GM12878 (cell line): ENCODE results near the gene ISG15. TPM values are rescaled to one million over a fixed set of nuclear protein-coding genes. Genes with fewer than 3 reads are reported as not detected.

ENCODE experiments used
- ATAC-seq: fragments of 200-7000 bp; cut with Tn5 transposase; 3 replicates; pipeline ENCODE4 v1.9.1; 2020; ENCODE audit warnings: mild to moderate bottlenecking, moderate library complexity
- BruUV-seq: library from RNA; stranded (reverse); fragments of 400-500 nt; replicated peaks from 2 replicates; lab custom pipeline; 2021; lab: Mats Ljungman, UMichigan
- CTCF ChIA-PET: fragments of 300-600 bp; sonication (Branson Sonifier 250); formaldehyde crosslinking; extraction: SDS; loops from one replicate; lab custom pipeline; 2021; ENCODE audit warnings: inconsistent platforms; lab: Yijun Ruan, JAX
- POLR2A ChIA-PET: fragments of 350-600 bp; formaldehyde crosslinking; extraction: SDS; loops from one replicate; lab custom pipeline; 2021; ENCODE audit warnings: inconsistent platforms; lab: Charles Lee
- RAD21 ChIA-PET: fragments of 300-600 bp; sonication (Branson Sonifier 250); formaldehyde crosslinking; loops from one replicate; lab custom pipeline; 2023; ENCODE audit warnings: antibody characterized with exemption; ENCODE audit not compliant: unreplicated experiment; lab: Charles Lee
- SMC1A ChIA-PET: fragments of 300-600 bp; sonication (Branson Sonifier 250); formaldehyde crosslinking; loops from one replicate; lab custom pipeline; 2023; ENCODE audit not compliant: unreplicated experiment, uncharacterized antibody; lab: Charles Lee
- DNase-seq: peaks from one replicate; pipeline ENCODE4 v3.0.0-alpha.2; 2011; ENCODE audit warnings: low read depth, low spot score
- FAIRE-seq: peaks from 3 replicates; lab custom pipeline; 2011; peaks lifted over from hg19 to GRCh38; lab: Jason Lieb, UNC
- H2AFZ ChIP-seq: 2 replicates; pipeline ENCODE4 v1.6.0; 2011; ENCODE audit warnings: low read depth, low read length, control low read depth; ENCODE audit not compliant: control insufficient read depth
- H3K27ac ChIP-seq: 2 replicates; pipeline ENCODE4 v1.5.1; 2011; ENCODE audit warnings: control low read depth; ENCODE audit not compliant: control insufficient read depth, insufficient read depth
- H3K27me3 ChIP-seq, 2 experiments: replicated peaks in 1 of 2; 2 replicates each; pipeline versions ENCODE4 v1.6.0 to v1.6.1; 2011; ENCODE audit warnings: low read length in 1 of 2; ENCODE audit not compliant: control insufficient read depth in 2 of 2, insufficient read depth in 2 of 2
- H3K36me3 ChIP-seq, 2 experiments: 2 replicates each; pipeline ENCODE4 v1.5.1; 2011; ENCODE audit warnings: low read length in 1 of 2; ENCODE audit not compliant: control insufficient read depth in 2 of 2, insufficient read depth in 2 of 2
- H3K4me1 ChIP-seq: 2 replicates; pipeline ENCODE4 v1.6.1; 2011; ENCODE audit warnings: mild to moderate bottlenecking, low read length, moderate library complexity, mixed read lengths; ENCODE audit not compliant: control insufficient read depth, insufficient read depth
- H3K4me2 ChIP-seq: 2 replicates; pipeline ENCODE4 v1.6.0; 2011; ENCODE audit warnings: control low read depth; ENCODE audit not compliant: control insufficient read depth, insufficient read depth
- H3K4me3 ChIP-seq: fragments of 200-600 bp; sonication (generic); 2 replicates; pipeline ENCODE4 v1.5.1; 2016
- H3K79me2 ChIP-seq: 2 replicates; pipeline ENCODE4 v1.6.0; 2011; ENCODE audit warnings: low read length; ENCODE audit not compliant: control insufficient read depth, insufficient read depth
- H3K9ac ChIP-seq: 2 replicates; pipeline ENCODE4 v1.8.0; 2011; ENCODE audit warnings: low read length, control low read depth, mixed read lengths; ENCODE audit not compliant: control insufficient read depth, insufficient read depth
- H3K9me3 ChIP-seq: replicated peaks from 3 replicates; pipeline ENCODE4 v1.5.1; 2011; ENCODE audit warnings: mild to moderate bottlenecking, low read length; ENCODE audit not compliant: control insufficient read depth, insufficient read depth
- H4K20me1 ChIP-seq: 2 replicates; pipeline ENCODE4 v1.6.0; 2011; ENCODE audit not compliant: control insufficient read depth, insufficient read depth
- ATF7 ChIP-seq: fragments of 450-650 bp; IDR thresholded peaks from 2 replicates; pipeline ENCODE4 v1.6.1; 2016; ENCODE audit warnings: low read depth, mild to moderate bottlenecking
- BACH1 ChIP-seq: fragments of 450-650 bp; IDR thresholded peaks from 2 replicates; pipeline ENCODE4 v1.6.1; 2017; ENCODE audit warnings: mild to moderate bottlenecking, borderline replicate concordance
- EP300 ChIP-seq, 2 experiments: fragments of 150-350 bp in 1 of 2; IDR thresholded peaks; 2 replicates each; pipeline ENCODE4 v1.6.1; 2011 to 2012; ENCODE audit warnings: low read depth in 2 of 2, low read length in 2 of 2, borderline replicate concordance in 1 of 2, improper control_type of control experiment in 1 of 2, inconsistent platforms in 1 of 2; ENCODE audit not compliant: control insufficient read depth in 1 of 2
- IKZF1 ChIP-seq: fragments of 450-650 bp; conservative IDR thresholded peaks from 2 replicates; pipeline ENCODE4 v1.6.1; 2017; ENCODE audit warnings: antibody characterized with exemption, mild to moderate bottlenecking
- IKZF2 ChIP-seq, 2 experiments: fragments of 450-650 bp; IDR thresholded peaks; 2 replicates each; pipeline ENCODE4 v1.6.1; 2017; ENCODE audit warnings: mild to moderate bottlenecking in 2 of 2, moderate library complexity in 2 of 2
- RBBP5 ChIP-seq: fragments of 200-600 bp; sonication (generic); conservative IDR thresholded peaks from 2 replicates; pipeline ENCODE4 v1.6.1; 2016
- SMARCA5 ChIP-seq: fragments of 450-650 bp; IDR thresholded peaks from 2 replicates; pipeline ENCODE4 v1.6.1; 2017; ENCODE audit warnings: mild to moderate bottlenecking
- SPI1 ChIP-seq: IDR thresholded peaks from 2 replicates; pipeline ENCODE4 v1.6.1; 2011; ENCODE audit warnings: low read depth, mild to moderate bottlenecking, low read length, moderate library complexity, borderline replicate concordance; ENCODE audit not compliant: insufficient read depth
- SREBF2 ChIP-seq: IDR thresholded peaks from 2 replicates; pipeline ENCODE4 v1.6.1; 2012; ENCODE audit warnings: mild to moderate bottlenecking, low read length
- TCF12 ChIP-seq: IDR thresholded peaks from 2 replicates; pipeline ENCODE4 v1.6.1; 2011; ENCODE audit warnings: low read depth, mild to moderate bottlenecking, low read length
- WRNIP1 ChIP-seq: IDR thresholded peaks from 2 replicates; pipeline ENCODE4 v1.6.1; 2011; ENCODE audit warnings: low read depth, low read length, improper control_type of control experiment, borderline replicate concordance
- ZNF207 ChIP-seq: fragments of 450-650 bp; IDR thresholded peaks from 2 replicates; pipeline ENCODE4 v1.6.1; 2014; ENCODE audit warnings: antibody characterized with exemption, mild to moderate bottlenecking, borderline replicate concordance
- ZNF622 ChIP-seq: fragments of 450-650 bp; IDR thresholded peaks from 2 replicates; pipeline ENCODE4 v1.6.1; 2017; ENCODE audit warnings: mild to moderate bottlenecking, inconsistent platforms
- WGBS: methylation state at CpG from one replicate; pipeline ENCODE4 v1.1.6; 2016; ENCODE audit warnings: low lambda C conversion rate; ENCODE audit not compliant: insufficient replicate concordance, insufficient coverage; ENCODE audit errors: missing lambda C conversion rate; 5-methylcytosine and 5-hydroxymethylcytosine counted together
- in situ Hi-C: fragments of 300-500 bp; cut with MboI; formaldehyde crosslinking; loops from 9 replicates; pipeline ENCODE4 v1.14.3; 2018; ENCODE audit warnings: mixed read lengths
- intact Hi-C: fragments of 100-400 bp; cut with micrococcal nuclease; formaldehyde crosslinking; loops from one replicate; pipeline ENCODE4 v1.14.2; 2022; ENCODE audit not compliant: unreplicated experiment
- polyA plus RNA-seq, 11 experiments: library from polyadenylated mRNA; depleted of rRNA in 4 of 11; unstranded in 6 of 11; stranded (reverse) in 5 of 11; fragments of >200 nt; fragmentation: Nextera tagmentation in 4 of 11; fragmentation: Illumina TruSeq in 1 of 11; extraction: Ambion mirVana in 4 of 11; extraction: Trizol in 1 of 11; gene quantifications; 1 replicate in 1 of 11; 2 replicates in 10 of 11; pipeline versions ENCODE4 v1.2.1 to v1.2.3, GENCODE V29; 2011 to 2016; ENCODE audit warnings: inconsistent platforms in 2 of 11, missing spikeins in 2 of 11, low read depth in 1 of 11
- total RNA-seq, 4 experiments: library from RNA; depleted of rRNA in 3 of 4; stranded (reverse); fragments of >200 nt in 3 of 4; fragmentation: Illumina TruSeq in 1 of 4; extraction: Trizol in 1 of 4; gene quantifications; 2 replicates each; pipeline versions ENCODE4 v1.2.1 to v1.2.3, GENCODE V29; 2013 to 2021
- TF ChIP-seq, protein P1 (sequence below): IDR thresholded peaks from 2 replicates; pipeline ENCODE4 v1.6.1; 2012; ENCODE audit warnings: low read depth, low read length, improper control_type of control experiment
- TF ChIP-seq, protein P2 (sequence below): IDR thresholded peaks from 2 replicates; pipeline ENCODE4 v1.6.1; 2012; ENCODE audit warnings: improper control_type of control experiment, low read depth, low read length; ENCODE audit not compliant: insufficient replicate concordance

The ISG15 gene
- total and polyA plus RNA-seq, 10 of the 15 experiments (the other 5 are each of a cell fraction or from before 2014, with no cell fraction given) = 7.8 to 384 (median 274) TPM

DNA sequence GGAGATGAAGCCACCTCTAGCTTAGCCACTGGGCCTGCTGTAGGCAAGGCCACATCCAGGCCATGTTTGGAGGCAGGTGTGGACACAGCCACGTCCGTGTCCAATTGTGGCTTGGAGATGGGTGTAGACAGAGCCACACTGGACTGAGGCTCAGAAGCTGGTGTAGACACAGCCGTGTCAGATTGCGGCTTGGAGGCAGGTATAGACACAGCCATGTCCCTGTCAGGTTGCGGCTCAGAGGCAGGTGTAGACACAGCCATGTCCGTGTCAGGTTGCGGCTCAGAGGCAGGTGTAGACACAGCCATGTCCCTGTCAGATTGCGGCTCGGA lies 33.6 kb upstream of the ISG15 start:
- no peaks in the 10 kb centered on the region for H3K27me3 ChIP-seq
- CTCF ChIA-PET = interaction anchor here (8.0 kb wide), 1 partner anchor 23 kb away, joined by 56 read pairs; no protein-coding TSS in a partner anchor
- POLR2A ChIA-PET = interaction anchor here (0.6 kb wide), 1 partner anchor 177 kb away, joined by 4 read pairs; no protein-coding TSS in a partner anchor

More for the DNA sequence above, 33.6 kb upstream of the ISG15 start:
- Histone ChIP-seq H3K27ac (no peak overlapping the region), H2AFZ (no peak overlapping the region), H3K9ac (no peak overlapping the region), H3K4me2 (no peak overlapping the region), H3K36me3 (no peaks in the 10 kb centered on the region), H3K79me2 (no peaks in the 10 kb centered on the region), H4K20me1 (no peaks in the 10 kb centered on the region), H3K9me3 (no peaks in the 10 kb centered on the region; the same call in 2 of the 3 replicates), H3K4me1 (no peaks in the 10 kb centered on the region), H3K4me3 (no peak overlapping the region)
- TF ChIP-seq BACH1 (no peak), SPI1 (no peak), RBBP5 (no peak), SMARCA5 (no peak), TCF12 (no peak), IKZF2 (IDR thresholded peaks at IDR 0.05) (no peak), ZNF207 (no peak), ATF7 (no peak), WRNIP1 (no peak), ZNF622 (no peak), EP300 (IDR thresholded peaks at IDR 0.05; ENCODE audit: borderline replicate concordance in 1 of 2, control insufficient read depth in 1 of 2, low read depth in 2 of 2, low read length in 2 of 2) (no peak), SREBF2 (no peak), IKZF1 (no peak)
- TF ChIP-seq, protein P1, sequence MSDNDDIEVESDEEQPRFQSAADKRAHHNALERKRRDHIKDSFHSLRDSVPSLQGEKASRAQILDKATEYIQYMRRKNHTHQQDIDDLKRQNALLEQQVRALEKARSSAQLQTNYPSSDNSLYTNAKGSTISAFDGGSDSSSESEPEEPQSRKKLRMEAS = no peak
- TF ChIP-seq, protein P2, sequence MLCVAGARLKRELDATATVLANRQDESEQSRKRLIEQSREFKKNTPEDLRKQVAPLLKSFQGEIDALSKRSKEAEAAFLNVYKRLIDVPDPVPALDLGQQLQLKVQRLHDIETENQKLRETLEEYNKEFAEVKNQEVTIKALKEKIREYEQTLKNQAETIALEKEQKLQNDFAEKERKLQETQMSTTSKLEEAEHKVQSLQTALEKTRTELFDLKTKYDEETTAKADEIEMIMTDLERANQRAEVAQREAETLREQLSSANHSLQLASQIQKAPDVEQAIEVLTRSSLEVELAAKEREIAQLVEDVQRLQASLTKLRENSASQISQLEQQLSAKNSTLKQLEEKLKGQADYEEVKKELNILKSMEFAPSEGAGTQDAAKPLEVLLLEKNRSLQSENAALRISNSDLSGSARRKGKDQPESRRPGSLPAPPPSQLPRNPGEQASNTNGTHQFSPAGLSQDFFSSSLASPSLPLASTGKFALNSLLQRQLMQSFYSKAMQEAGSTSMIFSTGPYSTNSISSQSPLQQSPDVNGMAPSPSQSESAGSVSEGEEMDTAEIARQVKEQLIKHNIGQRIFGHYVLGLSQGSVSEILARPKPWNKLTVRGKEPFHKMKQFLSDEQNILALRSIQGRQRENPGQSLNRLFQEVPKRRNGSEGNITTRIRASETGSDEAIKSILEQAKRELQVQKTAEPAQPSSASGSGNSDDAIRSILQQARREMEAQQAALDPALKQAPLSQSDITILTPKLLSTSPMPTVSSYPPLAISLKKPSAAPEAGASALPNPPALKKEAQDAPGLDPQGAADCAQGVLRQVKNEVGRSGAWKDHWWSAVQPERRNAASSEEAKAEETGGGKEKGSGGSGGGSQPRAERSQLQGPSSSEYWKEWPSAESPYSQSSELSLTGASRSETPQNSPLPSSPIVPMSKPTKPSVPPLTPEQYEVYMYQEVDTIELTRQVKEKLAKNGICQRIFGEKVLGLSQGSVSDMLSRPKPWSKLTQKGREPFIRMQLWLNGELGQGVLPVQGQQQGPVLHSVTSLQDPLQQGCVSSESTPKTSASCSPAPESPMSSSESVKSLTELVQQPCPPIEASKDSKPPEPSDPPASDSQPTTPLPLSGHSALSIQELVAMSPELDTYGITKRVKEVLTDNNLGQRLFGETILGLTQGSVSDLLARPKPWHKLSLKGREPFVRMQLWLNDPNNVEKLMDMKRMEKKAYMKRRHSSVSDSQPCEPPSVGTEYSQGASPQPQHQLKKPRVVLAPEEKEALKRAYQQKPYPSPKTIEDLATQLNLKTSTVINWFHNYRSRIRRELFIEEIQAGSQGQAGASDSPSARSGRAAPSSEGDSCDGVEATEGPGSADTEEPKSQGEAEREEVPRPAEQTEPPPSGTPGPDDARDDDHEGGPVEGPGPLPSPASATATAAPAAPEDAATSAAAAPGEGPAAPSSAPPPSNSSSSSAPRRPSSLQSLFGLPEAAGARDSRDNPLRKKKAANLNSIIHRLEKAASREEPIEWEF = no peak
- BruUV-seq = no TSS peak
- no peak for DNase-seq
- FAIRE-seq = no peak
- in situ Hi-C loops = loop anchor here (5.0 kb wide), 1 partner anchor 83 kb away; no protein-coding TSS in a partner anchor
- RAD21 ChIA-PET = no interaction called here
- WGBS = 62% methylated on average over 9 of the region's 9 CpGs
- SMC1A ChIA-PET = no interaction called here
- no peak for ATAC-seq
- intact Hi-C loops = no loop called here
